A673 (cell line): Measurements from ENCODE around the gene TNFSF8. TPM values are rescaled to one million over a fixed set of nuclear protein-coding genes. Genes with fewer than 3 reads are reported as not detected.

Experiments used
- BruUV-seq: library from RNA; stranded (reverse); fragments of 400-500 nt; replicated peaks from 2 replicates; lab custom pipeline; 2021; lab: Mats Ljungman, UMichigan
- CTCF ChIA-PET: fragments of 300-600 bp; sonication (Branson Sonifier 250); formaldehyde crosslinking; loops from one replicate; lab custom pipeline; 2022; ENCODE audit warnings: antibody characterized with exemption; lab: Charles Lee
- POLR2A ChIA-PET: fragments of 300-600 bp; sonication (Branson Sonifier 250); formaldehyde crosslinking; loops from one replicate; lab custom pipeline; 2022; ENCODE audit warnings: antibody characterized with exemption; ENCODE audit not compliant: low non-redundant PET; lab: Charles Lee
- DNase-seq: peaks from one replicate; pipeline ENCODE4 v3.0.0-alpha.2; 2015; ENCODE audit warnings: low spot score
- H3K27ac ChIP-seq: fragments of 200-600 bp; sonication (generic); 2 replicates; pipeline ENCODE4 v1.5.1; 2016; ENCODE audit warnings: mixed run types, low read depth, mild to moderate bottlenecking, mixed read lengths, antibody characterized with exemption, low read length; ENCODE audit not compliant: poor library complexity, severe bottlenecking
- H3K27me3 ChIP-seq: fragments of 200-600 bp; sonication (generic); replicated peaks from 2 replicates; pipeline ENCODE4 v1.6.1; 2017; ENCODE audit warnings: mixed run types, low read depth, mild to moderate bottlenecking, mixed read lengths, antibody characterized with exemption, low read length; ENCODE audit not compliant: insufficient read depth, poor library complexity
- H3K36me3 ChIP-seq: fragments of 200-600 bp; sonication (generic); 2 replicates; pipeline ENCODE4 v1.6.1; 2016; ENCODE audit warnings: mixed run types, mild to moderate bottlenecking, mixed read lengths, antibody characterized with exemption, low read length; ENCODE audit not compliant: insufficient read depth, poor library complexity, severe bottlenecking
- H3K4me1 ChIP-seq: fragments of 200-600 bp; sonication (generic); 2 replicates; pipeline ENCODE4 v1.6.1; 2017; ENCODE audit warnings: mixed run types, mild to moderate bottlenecking, mixed read lengths, antibody characterized with exemption, low read length; ENCODE audit not compliant: insufficient read depth, poor library complexity, severe bottlenecking
- H3K4me3 ChIP-seq: fragments of 200-600 bp; sonication (generic); 2 replicates; pipeline ENCODE4 v1.5.1; 2016; ENCODE audit warnings: low read depth, mixed run types, mild to moderate bottlenecking, mixed read lengths, low read length; ENCODE audit not compliant: poor library complexity, severe bottlenecking
- H3K9me3 ChIP-seq: fragments of 200-600 bp; sonication (generic); 2 replicates; pipeline ENCODE4 v1.6.1; 2016; ENCODE audit warnings: mixed run types, low read depth, mild to moderate bottlenecking, mixed read lengths, antibody characterized with exemption, low read length; ENCODE audit not compliant: poor library complexity, severe bottlenecking
- CTCF ChIP-seq: fragments of 300-800, 200-600 bp; sonication (generic); conservative IDR thresholded peaks from 2 replicates; pipeline ENCODE4 v1.5.1; 2017; ENCODE audit warnings: low read depth, mild to moderate bottlenecking, antibody characterized with exemption, low read length, moderate library complexity, mixed read lengths
- EZH2 ChIP-seq: fragments of 200-600 bp; sonication (generic); IDR thresholded peaks from 2 replicates; pipeline ENCODE4 v1.6.1; 2017; ENCODE audit warnings: borderline replicate concordance, low read depth, mild to moderate bottlenecking, mixed read lengths, antibody characterized with exemption, low read length; ENCODE audit not compliant: poor library complexity, severe bottlenecking
- intact Hi-C: fragments of 100-400 bp; cut with micrococcal nuclease; formaldehyde crosslinking; loops from one replicate; pipeline ENCODE4 v1.10.0; 2022; ENCODE audit not compliant: unreplicated experiment
- total RNA-seq: library from RNA; stranded (reverse); gene quantifications from 2 replicates; pipeline ENCODE4 v1.2.3, GENCODE V29; 2021

Gene TNFSF8
- total RNA-seq, 1 experiment from 2014 or later: not detected

GRCh38 chr9:114929201-114929600 is 1.2 kb downstream of the TNFSF8 start:
- H3K4me1 ChIP-seq: no peaks in the 10 kb centered on the region
- no peak overlapping the region for H3K4me3 ChIP-seq
- intact Hi-C loops: no loop called here
- no peak for DNase-seq
- CTCF ChIA-PET: interaction anchor here (0.7 kb wide), 1 partner anchor 39 kb away, joined by 7 read pairs; no protein-coding TSS in a partner anchor
- no peaks in the 10 kb centered on the region for H3K36me3 ChIP-seq
- TF ChIP-seq CTCF (no peak), EZH2 (no peak)
- no TSS peak for BruUV-seq
- H3K27ac ChIP-seq: no peak overlapping the region
- no peaks in the 10 kb centered on the region for H3K9me3 ChIP-seq
- POLR2A ChIA-PET: interaction anchor here (0.6 kb wide), 1 partner anchor 980 kb away, joined by 3 read pairs; no protein-coding TSS in a partner anchor
- H3K27me3 ChIP-seq: no peaks in the 10 kb centered on the region

- Histone ChIP-seq H3K36me3 (no peaks in the 10 kb centered on the region), H3K4me1 (no peaks in the 10 kb centered on the region), H3K4me3 (no peak overlapping the region), H3K9me3 (no peaks in the 10 kb centered on the region), H3K27me3 (no peaks in the 10 kb centered on the region), H3K27ac (no peak overlapping the region)
- TF ChIP-seq CTCF (no peak), EZH2 (no peak)
- POLR2A ChIA-PET: interaction anchor here (0.6 kb wide), 1 partner anchor 981 kb away, joined by 3 read pairs; no protein-coding TSS in a partner anchor
- no TSS peak for BruUV-seq
- DNase-seq: no peak
- CTCF ChIA-PET: no interaction called here
- intact Hi-C loops: no loop called here
These were observed 1.7 kb downstream of the TNFSF8 start for GRCh38 chr9:114928671-114929070.

- Histone ChIP-seq H3K27me3 (no peaks in the 10 kb centered on the region), H3K4me3 (no peak overlapping the region), H3K36me3 (no peaks in the 10 kb centered on the region), H3K4me1 (no peaks in the 10 kb centered on the region), H3K9me3 (no peaks in the 10 kb centered on the region), H3K27ac (no peak overlapping the region)
- ChIA-PET POLR2A (interaction anchor here (0.6 kb wide), 1 partner anchor 1810 kb away, joined by 11 read pairs; no protein-coding TSS in a partner anchor), CTCF (no interaction called here)
- no peak for DNase-seq
- BruUV-seq: no TSS peak
- no peak for TF ChIP-seq EZH2
- intact Hi-C loops: no loop called here
These were observed 2.3 kb downstream of the TNFSF8 start for GRCh38 chr9:114928136-114928535.

- Histone ChIP-seq H3K36me3 (no peaks in the 10 kb centered on the region), H3K27ac (no peak overlapping the region), H3K4me1 (no peaks in the 10 kb centered on the region), H3K27me3 (no peaks in the 10 kb centered on the region), H3K4me3 (no peak overlapping the region), H3K9me3 (no peaks in the 10 kb centered on the region)
- ChIA-PET POLR2A (no interaction called here), CTCF (no interaction called here)
- intact Hi-C loops: no loop called here
- TF ChIP-seq EZH2 (no peak), CTCF (no peak)
- BruUV-seq: no TSS peak
- no peak for DNase-seq
These were observed 4.7 kb downstream of the TNFSF8 start for GRCh38 chr9:114925672-114926071.
